GM10248 (cell line): ENCODE data around the gene CASP14.
"Not testable (repeated sequence)": the region's sequence is repeated elsewhere in the genome, so short reads cannot be mapped to it uniquely, and the experiment has no call there.

ENCODE experiments used
- CTCF ChIA-PET: fragments of 300-600 bp; sonication (Branson Sonifier 250); formaldehyde crosslinking; extraction: SDS; loops from one replicate; lab custom pipeline; 2021; ENCODE audit warnings: antibody characterized with exemption; lab: Yijun Ruan, JAX
- POLR2A ChIA-PET: fragments of 350-650 bp; sonication (Branson Sonifier 250); formaldehyde crosslinking; extraction: SDS; loops from one replicate; lab custom pipeline; 2020; ENCODE audit warnings: antibody characterized with exemption; lab: Yijun Ruan, JAX
- DNase-seq: peaks from one replicate; pipeline ENCODE4 v3.0.0; 2012; ENCODE audit errors: extremely low spot score
- TF ChIP-seq, protein P1 (sequence below): IDR thresholded peaks from 2 replicates; pipeline ENCODE4 v1.5.1; 2012; ENCODE audit warnings: mild to moderate bottlenecking, low read depth; ENCODE audit errors: extremely low read depth, missing control alignments, control extremely low read depth

The CASP14 gene, protein sequence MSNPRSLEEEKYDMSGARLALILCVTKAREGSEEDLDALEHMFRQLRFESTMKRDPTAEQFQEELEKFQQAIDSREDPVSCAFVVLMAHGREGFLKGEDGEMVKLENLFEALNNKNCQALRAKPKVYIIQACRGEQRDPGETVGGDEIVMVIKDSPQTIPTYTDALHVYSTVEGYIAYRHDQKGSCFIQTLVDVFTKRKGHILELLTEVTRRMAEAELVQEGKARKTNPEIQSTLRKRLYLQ

DNA sequence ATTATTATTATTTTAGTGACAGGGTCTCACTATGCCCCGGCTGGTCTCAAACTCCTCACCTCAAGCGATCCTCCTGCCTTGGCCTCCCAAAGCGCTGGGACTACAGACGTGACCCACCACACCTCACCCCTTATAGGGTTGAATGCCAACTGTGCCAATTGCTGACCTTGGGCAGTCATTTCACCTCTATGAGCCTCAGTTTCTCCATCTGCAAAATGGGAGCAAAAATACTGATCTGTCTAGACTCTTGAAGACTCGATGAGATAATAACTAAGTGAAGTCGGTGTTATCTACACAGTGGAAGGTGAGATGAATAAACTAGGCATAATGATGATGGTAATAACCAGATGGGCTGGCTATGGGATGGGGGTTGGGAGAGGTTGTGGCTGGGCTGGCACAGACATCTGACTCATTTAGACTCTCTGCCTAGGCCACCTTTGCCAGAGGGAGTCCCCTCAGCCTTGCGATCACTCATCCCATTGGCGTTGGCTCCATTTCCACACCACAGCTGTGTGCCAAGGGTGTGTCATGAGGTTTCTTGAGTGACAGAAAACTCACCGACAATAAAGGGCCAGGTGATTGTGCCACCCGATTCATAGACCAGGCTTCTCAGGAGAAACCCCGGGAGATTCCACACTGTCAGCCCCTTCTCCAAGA lies at the start of gene CASP14:
Gene CASP14 (plus strand): TSS at position 596 of the 657 bp plus-strand sequence. CDS start 2,772 bp downstream, outside the sequence.
- no peak for DNase-seq
- TF ChIP-seq, protein P1, sequence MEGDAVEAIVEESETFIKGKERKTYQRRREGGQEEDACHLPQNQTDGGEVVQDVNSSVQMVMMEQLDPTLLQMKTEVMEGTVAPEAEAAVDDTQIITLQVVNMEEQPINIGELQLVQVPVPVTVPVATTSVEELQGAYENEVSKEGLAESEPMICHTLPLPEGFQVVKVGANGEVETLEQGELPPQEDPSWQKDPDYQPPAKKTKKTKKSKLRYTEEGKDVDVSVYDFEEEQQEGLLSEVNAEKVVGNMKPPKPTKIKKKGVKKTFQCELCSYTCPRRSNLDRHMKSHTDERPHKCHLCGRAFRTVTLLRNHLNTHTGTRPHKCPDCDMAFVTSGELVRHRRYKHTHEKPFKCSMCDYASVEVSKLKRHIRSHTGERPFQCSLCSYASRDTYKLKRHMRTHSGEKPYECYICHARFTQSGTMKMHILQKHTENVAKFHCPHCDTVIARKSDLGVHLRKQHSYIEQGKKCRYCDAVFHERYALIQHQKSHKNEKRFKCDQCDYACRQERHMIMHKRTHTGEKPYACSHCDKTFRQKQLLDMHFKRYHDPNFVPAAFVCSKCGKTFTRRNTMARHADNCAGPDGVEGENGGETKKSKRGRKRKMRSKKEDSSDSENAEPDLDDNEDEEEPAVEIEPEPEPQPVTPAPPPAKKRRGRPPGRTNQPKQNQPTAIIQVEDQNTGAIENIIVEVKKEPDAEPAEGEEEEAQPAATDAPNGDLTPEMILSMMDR = no peak
- ChIA-PET POLR2A (no interaction called here), CTCF (no interaction called here)

DNA sequence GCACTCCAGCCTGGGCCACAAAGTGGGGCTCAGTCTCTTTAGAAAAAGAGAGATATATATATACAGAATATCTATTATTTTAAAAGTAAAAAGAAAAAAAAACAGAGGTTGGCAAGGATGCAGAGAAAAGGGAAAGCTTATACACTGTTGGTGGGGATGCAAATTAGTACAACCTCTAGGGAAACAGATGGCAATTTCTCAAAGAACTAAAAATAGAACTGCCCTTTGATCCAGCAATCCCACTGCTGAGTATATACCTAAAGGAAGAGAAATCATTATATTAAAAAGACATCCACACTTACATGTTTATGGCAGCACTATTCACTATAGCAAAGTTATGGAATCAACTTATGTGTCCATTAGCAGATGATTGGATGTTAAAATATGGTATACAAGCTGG lies 41.0 kb upstream of the CASP14 start:
- ChIA-PET POLR2A (no interaction called here), CTCF (no interaction called here)
- DNase-seq = no peak
- TF ChIP-seq, protein P1 = no peak

DNA sequence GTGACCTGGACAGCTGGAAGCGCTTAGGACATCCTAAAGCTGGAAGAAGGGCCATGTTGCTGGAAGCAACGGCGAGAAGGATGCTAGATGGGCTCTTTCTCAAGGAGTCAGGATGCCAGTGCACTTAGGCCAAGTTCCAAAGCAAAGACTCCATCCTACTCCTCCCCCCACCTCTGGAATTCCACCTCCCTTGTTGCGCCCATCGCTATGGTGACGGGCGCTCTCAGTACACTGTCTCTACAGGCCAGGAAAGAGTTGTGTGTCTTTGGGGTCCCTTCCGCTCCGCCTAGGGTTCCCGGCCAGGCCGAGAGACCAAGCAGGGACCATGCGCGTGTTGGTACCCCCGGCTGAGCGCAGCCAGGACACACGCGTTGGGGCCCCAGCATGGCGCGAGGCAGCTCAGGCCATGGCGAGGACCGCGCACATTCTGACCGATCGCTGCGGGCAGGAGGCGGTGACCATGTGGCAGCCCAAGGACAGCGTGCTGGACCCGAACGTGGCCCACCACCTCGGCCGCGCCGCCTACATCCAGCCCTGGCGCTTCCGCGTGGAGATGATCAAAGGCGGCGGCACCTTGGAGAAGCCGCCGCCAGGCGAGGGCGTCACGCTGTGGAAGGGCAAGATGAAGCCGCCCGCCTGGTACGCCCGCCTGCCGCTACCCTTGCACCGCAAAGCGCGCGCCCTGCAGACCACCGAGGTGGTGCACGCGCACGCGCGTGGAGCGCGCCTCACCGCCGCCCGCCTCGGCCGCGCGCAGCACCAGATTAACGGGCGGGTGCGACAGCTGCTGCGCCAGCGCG lies 38.6 kb upstream of the CASP14 start:
- TF ChIP-seq, protein P1 = no peak
- POLR2A ChIA-PET = no interaction called here
- CTCF ChIA-PET = no interaction called here
- DNase-seq = no peak

DNA sequence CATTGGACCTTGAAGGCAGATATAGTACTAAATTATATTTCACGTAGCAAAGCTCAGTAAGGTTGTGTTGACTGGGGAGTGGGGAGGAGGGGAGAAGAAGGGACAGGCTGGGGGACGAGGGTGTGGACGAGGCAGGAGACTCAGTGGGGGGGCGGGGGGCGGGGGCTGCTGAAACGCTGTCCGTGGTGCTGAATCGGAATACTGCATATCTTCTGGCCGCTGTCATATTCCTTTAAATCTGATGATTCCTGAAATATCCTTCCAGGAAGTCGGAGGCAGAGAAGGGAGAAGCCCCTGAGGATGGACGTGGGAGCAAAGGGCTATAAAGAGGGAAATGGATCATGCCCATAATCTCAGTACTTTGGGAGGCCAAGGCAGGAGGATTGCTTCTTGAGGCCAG lies 34.7 kb upstream of the CASP14 start:
- POLR2A ChIA-PET = no interaction called here
- TF ChIP-seq, protein P1 = no peak
- no peak for DNase-seq
- CTCF ChIA-PET = no interaction called here

DNA sequence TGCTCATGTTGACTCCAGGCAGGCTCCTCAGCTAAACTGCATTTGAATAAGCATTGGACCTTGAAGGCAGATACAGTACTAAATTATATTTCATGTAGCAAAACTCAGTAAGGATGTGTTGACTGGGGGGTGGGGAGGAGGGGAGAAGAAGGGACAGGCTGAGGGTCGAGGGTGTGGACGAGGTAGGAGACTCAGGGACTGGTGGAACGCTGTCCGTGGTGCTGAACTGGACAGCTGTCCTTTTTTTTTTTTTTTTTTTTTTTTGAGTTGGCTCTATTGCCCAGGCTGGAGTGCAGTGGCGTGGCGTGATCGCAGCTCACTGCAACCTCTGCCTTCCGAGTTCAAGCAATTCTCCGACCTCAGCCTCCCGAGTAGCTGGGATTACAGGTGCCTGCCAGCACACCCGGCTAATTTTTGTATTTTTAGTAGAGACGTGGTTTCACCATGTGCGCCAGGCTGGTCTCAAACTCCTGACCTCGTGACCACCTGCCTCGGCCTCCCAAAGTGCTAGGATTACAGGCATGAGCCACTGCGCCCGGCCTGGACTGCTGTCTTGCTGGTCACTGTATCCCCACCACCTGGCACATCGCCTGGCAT lies 33.2 kb upstream of the CASP14 start:
- DNase-seq = no peak
- TF ChIP-seq, protein P1 = no peak
- CTCF ChIA-PET = no interaction called here
- POLR2A ChIA-PET = interaction anchor here (0.6 kb wide), 1 partner anchor 305 kb away, joined by 3 read pairs; no protein-coding TSS in a partner anchor

DNA sequence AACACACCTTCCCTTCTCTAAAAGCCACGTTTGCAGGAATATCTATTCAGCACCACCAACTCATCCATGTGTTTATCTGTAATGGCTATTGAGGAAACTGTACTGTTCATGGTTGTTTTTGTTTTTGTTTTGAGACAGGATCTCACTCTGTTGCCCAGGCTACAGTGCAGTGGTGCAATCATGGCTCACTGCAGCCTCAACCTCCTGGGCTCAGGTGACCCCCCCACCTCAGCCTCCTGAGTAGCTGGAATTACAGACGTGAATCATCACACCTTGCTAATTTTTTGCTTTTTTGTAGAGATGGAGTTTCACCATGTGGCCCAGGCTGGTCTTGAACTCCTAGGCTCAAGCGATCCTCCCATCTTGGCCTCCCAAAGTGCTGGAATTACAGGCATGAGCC lies 30.4 kb upstream of the CASP14 start:
- DNase-seq, POLR2A ChIA-PET: not testable (repeated sequence)

More for the DNA sequence above, 30.4 kb upstream of the CASP14 start:
- CTCF ChIA-PET = not testable (repeated sequence)
